GM21723 (cell line): ENCODE measurements around the gene ARHGEF39.
"Not testable (repeated sequence)": the region's sequence is repeated elsewhere in the genome, so short reads cannot be mapped to it uniquely, and the experiment has no call there.

Experiments
- ATAC-seq: cut with Tn5 transposase; IDR thresholded peaks from one replicate; pipeline ENCODE4 v1.9.1; 2021; ENCODE audit warnings: mild to moderate bottlenecking, moderate library complexity; ENCODE audit not compliant: unreplicated experiment

Gene ARHGEF39

DNA sequence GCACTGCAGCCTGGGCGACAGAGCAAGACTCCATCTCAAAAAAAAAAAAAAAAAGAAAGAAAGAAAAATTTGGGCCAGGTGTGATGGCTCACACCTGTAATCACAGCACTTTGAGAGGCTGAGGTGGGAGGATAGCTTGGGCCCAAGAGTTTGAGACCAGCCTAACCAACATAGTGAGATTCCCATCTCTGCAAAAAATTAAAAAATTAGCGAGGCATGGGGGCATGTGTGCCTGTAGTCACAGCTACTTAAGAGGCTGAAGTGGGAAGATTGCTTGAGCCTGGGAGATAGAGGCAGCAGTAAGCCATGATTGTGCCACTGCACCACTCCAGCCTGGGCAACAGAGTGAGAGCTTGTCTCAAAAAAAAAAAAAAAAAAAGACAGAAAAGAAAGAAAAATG, 11.4 kb downstream of the ARHGEF39 start:
- no peak for ATAC-seq

DNA sequence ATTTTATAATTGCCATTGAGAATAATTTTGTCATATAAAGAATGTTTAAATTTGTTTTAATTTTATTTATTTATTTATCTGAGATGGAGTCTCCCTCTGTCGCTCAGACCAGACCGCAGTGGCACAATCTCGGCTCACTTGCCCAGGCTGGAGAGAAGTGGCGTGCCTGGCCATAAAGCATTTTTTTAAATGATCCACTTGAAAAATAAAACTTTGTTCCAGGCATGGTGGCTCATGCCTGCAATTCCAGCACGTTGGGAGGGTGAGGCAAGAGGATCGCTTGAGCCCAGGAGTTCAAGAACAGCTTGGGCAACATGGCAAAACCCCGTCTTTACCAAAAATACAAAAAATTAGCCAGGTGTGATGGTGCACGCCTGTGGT, 12.2 kb downstream of the ARHGEF39 start:
- no peak for ATAC-seq

DNA sequence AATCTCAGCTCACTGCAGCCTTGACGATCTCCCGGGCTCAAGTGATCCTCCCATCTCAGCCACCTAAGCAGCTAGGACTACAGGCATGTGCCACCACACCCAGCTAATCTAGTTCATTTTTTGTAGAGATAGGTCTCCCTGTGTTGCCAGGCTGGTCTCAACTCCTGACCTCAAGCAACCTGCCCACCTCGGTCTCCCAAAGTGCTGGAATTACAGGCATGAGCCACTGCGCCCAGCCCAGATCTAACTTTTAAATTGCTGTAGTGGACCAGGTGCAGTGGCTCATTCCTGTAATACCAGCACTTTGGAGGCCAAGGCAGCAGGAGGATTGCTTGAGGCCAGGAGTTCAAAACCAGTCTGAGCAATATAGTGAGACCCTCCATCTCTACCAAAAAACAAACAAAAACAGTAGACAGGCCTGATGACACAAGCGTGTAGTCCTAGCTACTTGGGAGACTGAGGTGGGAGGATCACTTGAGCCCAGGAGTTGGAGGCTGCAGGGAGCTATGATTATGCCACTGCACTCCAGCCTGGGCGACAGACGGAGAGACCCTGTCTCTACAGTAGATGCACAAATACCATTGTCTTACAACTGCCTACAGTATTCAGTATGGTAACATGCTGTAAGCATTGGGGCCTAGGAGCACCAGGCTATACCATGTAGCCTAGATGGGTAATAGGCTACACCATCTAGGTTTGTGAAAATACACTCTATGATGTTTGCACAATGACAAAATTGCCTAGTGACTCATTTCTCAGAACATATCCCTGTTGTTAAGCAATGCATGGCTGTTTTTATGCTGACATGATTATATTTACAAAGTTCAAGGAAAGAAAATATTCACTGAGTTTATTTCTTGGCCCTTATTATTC, 12.8 kb downstream of the ARHGEF39 start:
- ATAC-seq, result no peak

DNA sequence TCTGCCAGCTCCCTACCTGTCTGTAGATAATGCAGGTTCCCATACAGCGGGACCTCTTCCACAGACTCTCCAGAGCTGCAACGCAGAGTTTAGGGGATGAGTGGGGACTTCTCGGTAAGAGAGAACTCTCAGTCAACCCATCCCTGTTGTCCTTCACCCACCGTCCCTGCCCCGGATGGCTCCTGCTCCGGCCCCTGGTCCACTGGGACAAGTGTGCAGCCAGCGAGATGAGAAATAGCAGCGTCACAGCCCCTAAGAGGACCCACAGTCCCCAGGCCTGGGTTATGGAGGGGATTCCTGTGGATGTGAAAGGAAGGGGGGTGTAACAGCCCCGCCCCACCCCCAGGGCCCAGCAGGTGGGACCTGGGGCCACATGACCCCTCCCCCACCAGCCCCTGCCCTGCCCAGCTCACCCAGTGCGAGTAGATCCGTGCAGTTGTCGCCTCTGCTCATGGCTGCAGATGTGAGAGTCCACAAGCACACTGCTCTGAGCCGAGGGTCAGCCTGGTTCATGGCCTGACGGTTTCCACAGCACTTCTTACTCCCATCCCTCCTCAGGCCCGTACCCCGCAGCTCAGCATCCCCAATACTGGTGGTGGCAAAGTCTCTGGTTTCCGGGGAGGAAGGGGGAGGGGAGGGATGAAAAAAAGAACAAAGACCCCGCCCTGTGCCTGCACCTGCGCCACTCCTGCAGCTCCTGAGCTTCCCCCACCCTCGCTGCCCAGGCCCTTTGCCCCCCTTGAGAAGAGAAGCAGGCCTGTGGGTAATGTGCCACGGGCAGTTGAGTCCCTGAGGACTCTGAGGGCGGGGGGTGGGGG, 14.4 kb downstream of the ARHGEF39 start, which contains the start of gene SIT1:
TSS of gene SIT1 (minus strand) at position 591 of the 818 bp plus-strand sequence. CDS start at position 513, 78 bp downstream.
- peak; percentile 36 for ATAC-seq

DNA sequence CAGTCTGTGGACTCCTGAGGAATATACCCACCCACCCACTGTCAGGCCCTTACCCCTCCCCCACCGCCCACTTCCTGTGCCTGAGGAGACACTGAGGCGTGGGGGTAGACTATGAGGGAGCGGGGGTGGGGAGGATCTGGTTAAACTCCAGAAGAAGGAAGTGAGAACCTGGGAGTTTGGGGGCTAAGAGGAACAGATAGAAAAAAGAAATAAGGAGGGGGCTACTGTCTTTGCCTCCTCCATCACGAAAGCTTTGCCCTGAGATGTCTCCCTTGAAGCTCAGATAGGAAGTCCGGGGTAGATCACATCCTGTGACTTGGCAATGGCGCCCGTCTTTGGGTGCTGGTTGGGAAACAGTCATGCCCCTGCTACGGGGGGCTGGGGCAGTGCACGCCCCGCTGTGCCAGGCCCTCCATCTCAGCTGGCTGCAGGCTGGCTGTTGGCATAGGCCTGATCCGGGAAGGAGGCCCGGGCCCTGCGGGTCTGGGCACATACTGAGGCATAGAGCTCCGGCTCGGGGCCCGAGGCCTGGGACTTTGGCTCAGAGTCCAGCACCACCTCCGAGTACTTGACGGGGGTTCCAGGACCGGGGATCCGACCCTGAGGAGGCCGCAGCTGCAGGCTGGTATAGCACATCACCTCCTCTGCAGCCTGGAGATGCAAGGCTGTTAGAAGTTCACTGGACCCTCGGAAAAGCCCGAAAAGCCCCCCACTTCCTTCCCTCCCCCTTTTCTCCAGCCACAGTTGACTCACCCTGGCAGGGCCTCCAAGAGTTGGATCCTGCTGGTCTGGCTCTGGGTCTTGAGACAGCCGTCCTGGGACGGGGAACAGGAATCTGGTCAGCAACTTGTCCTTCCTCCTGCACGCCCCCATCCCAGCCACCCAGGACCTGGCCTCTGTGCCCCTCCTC, 15.3 kb downstream of the ARHGEF39 start:
- ATAC-seq, result no peak

- peak; percentile 73 for ATAC-seq
These were observed 18.3 kb downstream of the ARHGEF39 start for GRCh38 chr9:35646533-35647265.

GRCh38 chr9:35646153-35646532, 18.9 kb downstream of the ARHGEF39 start:
- ATAC-seq, result no peak

- not testable (repeated sequence) for ATAC-seq
These were observed 19.3 kb downstream of the ARHGEF39 start for GRCh38 chr9:35645736-35646135.

DNA sequence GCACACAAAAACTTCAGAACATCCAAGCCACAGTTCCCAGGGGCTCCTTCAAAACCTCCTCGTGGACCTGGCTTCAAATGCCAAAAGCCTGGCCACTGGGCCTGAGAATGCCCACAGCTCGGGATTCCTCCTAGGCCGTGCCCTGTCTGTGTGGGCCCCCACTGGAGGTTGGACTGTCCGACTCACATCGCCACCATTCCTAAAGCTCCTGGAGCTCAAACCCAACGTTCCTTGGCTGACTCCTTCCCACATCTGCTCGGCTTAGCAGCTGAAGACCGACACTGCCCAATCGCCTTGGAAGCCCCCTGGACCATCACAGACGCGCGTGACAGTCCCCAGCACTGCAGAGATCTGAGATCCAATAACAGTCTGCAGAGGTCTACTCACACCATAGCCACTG, 21.9 kb downstream of the ARHGEF39 start:
- no peak for ATAC-seq

- not testable (repeated sequence) for ATAC-seq
These were observed 23.5 kb downstream of the ARHGEF39 start for GRCh38 chr9:35641478-35641877.

GRCh38 chr9:35640431-35640830, 24.6 kb downstream of the ARHGEF39 start:
- ATAC-seq, result not testable (repeated sequence)

GRCh38 chr9:35639631-35640030, 25.4 kb downstream of the ARHGEF39 start:
- ATAC-seq, result no peak

DNA sequence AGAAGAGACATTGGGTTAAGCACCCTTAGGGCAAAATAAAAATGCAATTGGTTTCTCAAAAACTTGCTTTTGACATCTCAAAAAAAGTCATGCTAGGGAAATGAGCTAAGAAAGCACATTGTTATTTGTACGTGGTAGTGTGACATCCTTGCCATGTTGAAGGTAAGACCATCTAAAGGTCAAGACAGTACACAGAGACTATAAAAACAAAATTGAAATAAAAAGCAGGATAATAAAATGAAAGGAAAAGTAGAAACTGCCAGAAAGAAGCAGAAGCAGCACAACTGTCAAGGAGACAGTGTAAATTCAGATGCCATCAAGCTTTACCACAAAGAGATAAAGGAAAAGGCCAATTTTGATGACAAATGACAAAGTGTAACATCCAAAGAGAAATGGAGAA, 25.8 kb downstream of the ARHGEF39 start:
- not testable (repeated sequence) for ATAC-seq

- ATAC-seq, result not testable (repeated sequence)
These were observed 26.2 kb downstream of the ARHGEF39 start for GRCh38 chr9:35638751-35639150.

GRCh38 chr9:35637427-35637955, 27.5 kb downstream of the ARHGEF39 start:
- ATAC-seq, result not testable (repeated sequence)

DNA sequence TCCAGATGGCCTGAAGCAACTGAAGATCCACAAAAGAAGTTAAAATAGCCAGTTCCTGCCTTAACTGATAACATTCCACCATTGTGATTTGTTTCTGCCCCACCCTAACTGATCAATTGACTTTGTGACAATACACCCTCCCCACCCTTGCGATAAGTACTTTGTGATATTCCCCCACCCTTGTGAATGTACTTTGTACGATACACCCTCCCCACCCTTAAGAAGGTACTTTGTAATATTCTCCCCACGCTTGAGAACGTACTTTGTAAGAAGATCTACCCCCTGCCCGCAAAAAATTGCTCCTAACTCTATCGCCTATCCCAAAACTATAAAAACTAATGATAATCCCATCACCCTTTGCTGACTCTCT, 28.1 kb downstream of the ARHGEF39 start:
- ATAC-seq, result not testable (repeated sequence)

- ATAC-seq, result no peak
These were observed 28.7 kb downstream of the ARHGEF39 start for GRCh38 chr9:35636135-35636876.

DNA sequence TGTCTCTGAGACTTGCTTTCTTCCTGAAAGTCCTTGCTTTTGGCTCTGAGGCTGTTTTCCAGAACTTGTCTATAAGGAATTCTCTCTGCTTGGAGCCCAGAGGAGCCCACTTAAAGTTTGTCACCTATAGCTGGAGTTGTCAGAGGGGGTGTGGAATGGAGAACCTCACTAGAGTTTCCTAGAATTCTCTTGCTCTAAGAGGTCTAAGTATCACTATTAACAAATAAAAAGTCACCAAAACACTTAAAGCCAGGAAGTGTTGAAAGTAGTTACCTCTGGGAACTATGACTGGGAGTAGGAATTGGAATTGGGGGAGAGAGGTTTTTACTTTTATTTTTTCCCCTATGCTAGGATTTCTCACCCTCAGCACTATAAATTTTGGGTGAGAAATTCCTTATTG, 29.3 kb downstream of the ARHGEF39 start:
- no peak for ATAC-seq

DNA sequence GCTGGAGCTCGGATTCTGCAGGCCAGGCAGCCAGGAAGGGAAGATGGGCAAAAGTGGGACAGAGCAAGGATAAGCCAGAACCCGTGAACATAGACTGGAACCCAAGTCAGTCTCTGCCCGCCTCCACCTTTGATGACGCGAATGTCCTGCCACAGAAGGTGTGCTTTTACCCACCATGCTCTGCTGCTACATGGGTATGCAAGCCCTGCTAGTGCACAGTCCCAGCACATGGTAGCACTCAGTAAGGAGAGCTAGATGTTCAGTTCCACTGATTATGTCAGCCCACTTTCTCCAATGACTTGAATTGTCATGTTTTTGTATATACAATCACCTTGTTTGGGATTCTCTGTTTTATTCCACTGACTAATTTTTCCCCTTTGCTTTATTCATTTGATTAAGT, 35.4 kb downstream of the ARHGEF39 start:
- no peak for ATAC-seq
